HG03025 (cell line): ENCODE measurements around the gene SEMA3G.

Experiments used
- ATAC-seq: cut with Tn5 transposase; IDR thresholded peaks from one replicate; pipeline ENCODE4 v1.9.1; 2021; ENCODE audit warnings: mild to moderate bottlenecking, moderate library complexity; ENCODE audit not compliant: unreplicated experiment, low FRiP score

SEMA3G gene

GRCh38 chr3:52423173-52423572 lies 21.7 kb downstream of the SEMA3G start:
- no peak for ATAC-seq

DNA sequence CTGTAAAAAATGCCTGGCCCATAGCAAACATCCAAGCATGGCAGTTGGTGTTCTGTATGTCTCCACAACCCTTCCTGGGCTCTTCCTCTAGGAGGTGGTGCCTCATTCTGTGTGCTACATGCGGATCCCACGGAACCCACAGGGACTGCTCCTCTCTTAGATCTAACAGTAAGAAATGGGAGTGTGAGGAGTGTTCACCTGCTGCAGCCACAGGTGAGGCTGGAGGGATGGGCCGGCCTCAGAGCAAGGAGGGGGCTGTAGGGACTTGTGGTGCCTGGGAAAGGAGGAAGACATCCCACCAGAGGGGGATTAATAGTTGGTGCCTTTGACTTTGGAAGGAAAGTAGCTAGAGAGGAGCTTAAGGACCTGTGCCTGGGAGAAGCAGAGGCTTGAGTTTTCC lies 22.2 kb downstream of the SEMA3G start:
- ATAC-seq, result no peak

GRCh38 chr3:52420388-52420787 lies 24.5 kb downstream of the SEMA3G start:
- no peak for ATAC-seq

GRCh38 chr3:52415800-52416199 lies 29.1 kb downstream of the SEMA3G start:
- ATAC-seq, result no peak

GRCh38 chr3:52408466-52408865 lies 36.4 kb downstream of the SEMA3G start:
- ATAC-seq, result no peak

DNA sequence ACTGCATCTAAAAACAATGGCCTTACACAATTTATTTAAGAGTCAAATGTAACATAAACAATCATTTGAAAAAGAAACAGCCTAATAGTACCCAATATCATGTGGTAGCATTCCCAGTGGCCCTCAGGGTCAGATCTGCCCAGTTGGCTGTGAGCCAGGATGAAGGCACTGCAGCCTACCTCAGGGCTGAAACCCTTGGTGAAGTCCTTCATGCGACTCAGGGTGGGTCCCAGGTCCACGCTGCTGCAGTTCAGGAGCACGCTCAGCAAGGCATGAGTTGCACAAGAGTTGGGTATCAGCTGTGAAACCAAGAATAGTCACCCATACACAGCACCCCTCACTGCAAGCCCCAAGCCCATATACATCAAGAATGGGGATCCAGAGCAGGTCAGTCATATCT lies 37.1 kb downstream of the SEMA3G start:
- no peak for ATAC-seq

DNA sequence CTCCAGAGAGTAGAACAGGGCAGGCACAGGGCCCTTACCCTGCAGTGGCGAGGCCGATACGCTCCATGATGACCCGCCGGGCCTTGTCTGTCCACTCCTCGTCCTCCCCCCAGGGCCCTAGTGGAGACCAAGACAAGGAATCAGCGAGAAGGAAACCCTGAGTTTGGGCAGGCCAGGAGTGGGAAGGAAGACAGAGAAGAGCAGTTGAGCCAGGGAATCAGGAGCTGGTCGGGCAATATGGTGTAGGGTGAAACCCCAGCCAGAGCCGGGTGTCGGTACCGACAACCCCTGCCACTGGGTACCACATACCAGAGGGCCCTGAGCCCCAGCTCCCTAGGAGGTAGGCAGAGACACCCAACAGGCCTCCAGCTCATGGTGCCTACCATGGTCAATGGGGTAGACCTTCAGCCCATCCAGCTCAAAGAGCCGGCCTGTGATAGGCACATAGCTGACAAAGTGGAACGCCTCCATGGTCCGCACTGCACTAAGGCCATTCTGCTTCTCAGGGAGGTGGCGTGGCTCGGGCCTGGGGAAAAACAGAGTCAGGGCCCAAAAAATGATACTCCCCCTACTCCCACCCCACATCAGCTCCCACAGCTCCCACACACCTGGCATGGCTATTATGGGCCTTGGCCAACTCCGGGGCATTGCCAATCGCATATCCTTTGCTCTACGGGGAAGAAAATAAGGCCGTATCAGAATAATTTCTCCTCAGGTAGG lies 38.0 kb downstream of the SEMA3G start:
- no peak for ATAC-seq

DNA sequence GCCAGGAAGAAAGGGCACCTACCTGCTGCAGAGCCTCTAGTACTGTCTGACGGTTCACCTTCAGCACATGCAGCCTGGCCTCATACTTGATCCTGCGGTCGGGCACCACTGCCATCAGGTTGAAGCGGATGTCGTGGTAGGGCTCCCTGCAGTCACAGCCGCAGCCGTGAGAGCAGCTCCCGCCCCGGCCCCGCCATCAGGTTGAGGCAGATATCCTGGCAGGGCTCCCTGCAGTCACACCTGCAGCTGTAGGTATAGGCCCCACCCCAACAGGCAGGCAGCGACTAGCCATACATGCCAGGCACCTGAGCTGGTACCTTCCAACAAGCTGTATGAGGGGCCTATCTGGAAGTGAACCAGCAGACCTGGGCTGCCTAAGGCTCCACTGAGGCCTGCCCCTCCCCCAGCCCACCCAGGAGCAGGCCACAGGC lies 38.7 kb downstream of the SEMA3G start:
- ATAC-seq, result no peak

GRCh38 chr3:52405601-52406110 lies 39.2 kb downstream of the SEMA3G start:
- ATAC-seq, result no peak

- ATAC-seq, result no peak
Observed at GRCh38 chr3:52405066-52405465, 39.8 kb downstream of the SEMA3G start.

DNA sequence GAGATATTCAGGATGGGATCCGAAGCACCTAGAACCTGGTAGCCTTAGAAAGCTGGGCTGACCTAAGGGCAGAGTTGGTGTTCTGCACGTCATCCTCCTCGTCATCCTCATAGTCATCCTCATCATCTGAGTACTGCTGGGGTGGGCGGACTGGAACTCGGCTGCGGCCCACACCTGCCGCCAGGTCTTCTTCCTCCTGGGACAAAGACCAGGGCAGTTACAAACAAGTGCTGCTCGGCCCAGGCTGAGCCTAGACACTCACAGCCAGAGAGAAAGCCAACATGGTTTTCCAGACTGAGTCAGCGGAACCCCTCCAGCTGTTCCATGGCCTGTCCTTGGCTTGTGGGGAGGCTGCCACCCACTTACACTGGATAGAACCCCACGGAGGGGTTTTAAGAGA lies 40.5 kb downstream of the SEMA3G start:
- no peak for ATAC-seq

DNA sequence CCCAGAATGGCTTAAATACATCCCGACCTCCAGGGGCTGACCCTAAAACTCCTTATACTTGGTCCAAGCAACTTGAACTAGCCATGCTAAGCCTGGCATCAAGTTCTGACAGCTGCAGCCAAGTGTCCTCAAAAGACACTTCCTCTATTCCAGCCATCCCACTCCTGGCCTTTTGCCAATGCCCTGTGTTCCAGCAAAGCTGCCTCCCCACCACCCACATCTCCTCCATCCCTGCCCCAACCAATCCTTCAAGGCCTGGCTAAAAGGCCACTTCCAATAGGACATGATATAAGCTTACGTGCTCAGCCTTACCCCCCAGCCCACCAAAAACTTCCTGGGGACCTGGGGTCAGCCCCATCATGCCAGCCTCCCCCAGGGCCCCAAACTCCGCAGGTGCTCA lies 40.9 kb downstream of the SEMA3G start:
- ATAC-seq, result no peak

- ATAC-seq, result no peak
Observed at GRCh38 chr3:52403271-52403841, 41.5 kb downstream of the SEMA3G start.

GRCh38 chr3:52402706-52403270 lies 42.1 kb downstream of the SEMA3G start:
- no peak for ATAC-seq

DNA sequence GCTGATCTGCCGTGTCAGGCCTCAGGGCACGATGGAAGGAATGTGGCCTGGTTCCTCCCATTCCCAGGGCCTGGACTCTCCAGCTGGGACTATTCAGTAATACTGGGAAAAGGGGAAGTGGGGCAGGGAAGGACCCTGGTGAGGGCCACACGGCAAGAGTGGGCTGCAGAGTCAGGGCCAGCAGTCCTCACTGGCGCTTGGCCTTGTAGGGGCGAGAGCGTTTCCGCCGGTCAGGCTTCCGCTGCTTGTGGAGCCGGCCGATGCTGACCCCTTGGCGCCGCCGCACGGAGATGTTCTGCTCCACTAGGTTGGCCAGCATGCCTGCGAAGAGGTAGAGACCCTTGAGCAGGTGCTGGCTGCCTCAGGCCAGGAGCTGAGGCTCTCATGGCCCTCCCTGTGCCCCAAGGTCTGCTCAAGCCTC lies 42.8 kb downstream of the SEMA3G start:
- ATAC-seq, result no peak

DNA sequence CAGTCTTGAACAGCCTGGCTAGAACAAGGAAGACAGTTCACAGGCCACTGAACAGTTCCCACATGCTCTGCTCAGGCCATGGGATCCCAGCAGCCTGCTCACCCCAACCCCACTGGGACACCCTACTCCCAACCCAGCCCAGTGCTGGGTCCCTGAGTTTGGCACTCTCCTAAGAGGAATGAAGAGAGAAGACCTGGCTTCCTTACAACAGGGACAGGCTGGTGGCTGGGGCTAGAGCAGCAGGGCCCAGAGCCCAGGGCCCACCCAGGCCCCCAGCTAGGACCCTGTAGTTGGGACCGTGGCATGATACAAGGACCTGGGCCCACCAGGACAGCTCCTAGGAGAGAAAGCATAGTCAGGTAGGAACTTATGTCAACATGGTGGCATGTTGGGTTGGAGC lies 43.4 kb downstream of the SEMA3G start:
- no peak for ATAC-seq

GRCh38 chr3:52401021-52401420 lies 43.9 kb downstream of the SEMA3G start:
- ATAC-seq, result no peak

DNA sequence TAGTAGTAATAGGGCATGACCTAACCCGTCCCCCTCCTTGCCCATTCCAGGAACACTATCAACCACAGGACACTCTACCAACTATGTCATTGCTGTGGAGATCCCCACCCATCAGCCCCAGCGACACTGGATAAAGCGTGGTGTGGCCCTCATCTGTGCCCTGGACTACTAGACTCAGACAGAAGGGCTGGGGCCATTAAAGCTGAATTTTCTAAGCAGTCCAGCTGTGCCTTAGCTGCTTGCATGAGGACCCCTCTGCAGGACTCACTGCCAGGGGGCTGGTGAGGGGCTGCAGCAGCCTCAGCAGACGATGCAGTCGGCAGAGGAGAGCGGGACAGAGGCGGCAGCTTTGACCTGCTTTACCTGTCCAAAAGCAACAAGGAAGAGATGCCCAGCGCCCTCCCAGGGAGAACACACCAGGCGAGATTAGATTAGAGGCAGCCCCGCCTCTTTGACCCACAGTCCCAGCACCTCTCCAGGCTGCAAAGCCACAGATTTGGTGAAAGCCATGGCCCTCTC lies 44.6 kb downstream of the SEMA3G start:
- no peak for ATAC-seq

- no peak for ATAC-seq
Observed at GRCh38 chr3:52399593-52399992, 45.3 kb downstream of the SEMA3G start.

DNA sequence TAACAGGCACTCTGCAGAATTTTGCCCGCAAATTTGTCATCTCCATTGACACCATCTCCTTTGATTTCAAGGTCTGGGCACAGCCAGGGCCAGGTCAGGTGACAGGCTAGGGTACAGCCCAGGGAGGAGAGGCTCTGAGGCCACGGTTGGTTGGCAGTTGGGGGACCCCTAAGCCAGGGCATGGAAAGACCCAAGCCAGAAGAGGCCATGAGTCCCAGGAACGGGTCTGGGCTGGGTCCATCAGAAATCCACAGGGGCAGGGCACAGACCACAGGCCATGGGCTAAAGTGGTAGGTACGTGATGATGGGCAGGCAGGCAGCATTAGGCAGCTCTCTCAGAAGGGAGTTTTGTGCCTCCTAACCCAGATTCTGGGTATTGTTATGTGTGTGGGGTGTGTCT lies 45.8 kb downstream of the SEMA3G start:
- ATAC-seq, result no peak

DNA sequence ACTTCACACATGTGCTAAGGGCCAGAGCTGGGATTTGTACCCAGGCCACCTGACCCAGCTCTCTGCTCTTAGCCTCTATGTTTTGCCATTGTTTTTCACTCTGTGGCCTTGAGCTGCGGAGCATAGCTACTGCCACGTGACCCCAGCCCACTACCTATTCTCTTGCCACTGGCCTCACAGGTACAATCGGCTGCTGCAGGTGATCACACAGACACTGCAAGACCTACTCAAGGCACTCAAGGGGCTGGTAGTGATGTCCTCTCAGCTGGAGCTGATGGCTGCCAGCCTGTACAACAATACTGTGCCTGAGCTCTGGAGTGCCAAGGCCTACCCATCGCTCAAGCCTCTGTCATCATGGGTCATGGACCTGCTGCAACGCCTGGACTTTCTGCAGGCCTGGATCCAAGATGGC lies 46.2 kb downstream of the SEMA3G start:
- ATAC-seq, result no peak
